ENCODE data around the gene HELLS. TPM values are rescaled to one million over a fixed set of nuclear protein-coding genes. Genes with fewer than 3 reads are reported as not detected.

Gene HELLS
- total RNA-seq, 2 donors from 2014 or later, result 17.9 to 81.1 TPM

DNA sequence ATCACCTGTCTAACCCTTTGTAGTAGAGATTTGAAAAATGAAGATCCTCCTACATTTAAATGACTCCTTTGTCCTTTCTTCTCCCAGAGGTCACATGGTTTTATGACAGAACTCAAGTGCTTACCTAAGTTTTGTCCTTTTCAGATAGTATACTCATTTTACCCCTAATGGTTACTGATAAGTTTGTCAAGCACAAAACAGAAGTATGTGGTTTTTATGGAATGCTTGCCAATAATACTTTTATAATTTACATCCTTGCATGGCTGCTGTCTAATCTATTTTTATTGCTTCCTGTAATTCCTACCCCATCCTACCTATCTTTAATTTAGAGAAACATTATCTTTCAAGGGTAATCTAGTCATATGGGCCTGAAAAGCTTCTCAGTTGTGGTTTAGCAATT, 37.5 kb downstream of the HELLS start:
- no peak for DNase-seq
- Histone ChIP-seq H3K4me1 (no peaks in the 10 kb centered on the region), H3K27ac (no peak overlapping the region), H3K9me3 (no peaks in the 10 kb centered on the region), H3K36me3 (no peaks in the 10 kb centered on the region), H3K27me3 (no peaks in the 10 kb centered on the region), H3K4me3 (no peak overlapping the region), H3K9ac (ENCODE audit: low read depth in 2 of 2, low read length in 2 of 2) (no peak overlapping the region)
- TF ChIP-seq, protein P1, sequence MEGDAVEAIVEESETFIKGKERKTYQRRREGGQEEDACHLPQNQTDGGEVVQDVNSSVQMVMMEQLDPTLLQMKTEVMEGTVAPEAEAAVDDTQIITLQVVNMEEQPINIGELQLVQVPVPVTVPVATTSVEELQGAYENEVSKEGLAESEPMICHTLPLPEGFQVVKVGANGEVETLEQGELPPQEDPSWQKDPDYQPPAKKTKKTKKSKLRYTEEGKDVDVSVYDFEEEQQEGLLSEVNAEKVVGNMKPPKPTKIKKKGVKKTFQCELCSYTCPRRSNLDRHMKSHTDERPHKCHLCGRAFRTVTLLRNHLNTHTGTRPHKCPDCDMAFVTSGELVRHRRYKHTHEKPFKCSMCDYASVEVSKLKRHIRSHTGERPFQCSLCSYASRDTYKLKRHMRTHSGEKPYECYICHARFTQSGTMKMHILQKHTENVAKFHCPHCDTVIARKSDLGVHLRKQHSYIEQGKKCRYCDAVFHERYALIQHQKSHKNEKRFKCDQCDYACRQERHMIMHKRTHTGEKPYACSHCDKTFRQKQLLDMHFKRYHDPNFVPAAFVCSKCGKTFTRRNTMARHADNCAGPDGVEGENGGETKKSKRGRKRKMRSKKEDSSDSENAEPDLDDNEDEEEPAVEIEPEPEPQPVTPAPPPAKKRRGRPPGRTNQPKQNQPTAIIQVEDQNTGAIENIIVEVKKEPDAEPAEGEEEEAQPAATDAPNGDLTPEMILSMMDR (IDR thresholded peaks at IDR 0.05), result no peak
- intact Hi-C loops (cut with DNase I), result no loop called here

DNA sequence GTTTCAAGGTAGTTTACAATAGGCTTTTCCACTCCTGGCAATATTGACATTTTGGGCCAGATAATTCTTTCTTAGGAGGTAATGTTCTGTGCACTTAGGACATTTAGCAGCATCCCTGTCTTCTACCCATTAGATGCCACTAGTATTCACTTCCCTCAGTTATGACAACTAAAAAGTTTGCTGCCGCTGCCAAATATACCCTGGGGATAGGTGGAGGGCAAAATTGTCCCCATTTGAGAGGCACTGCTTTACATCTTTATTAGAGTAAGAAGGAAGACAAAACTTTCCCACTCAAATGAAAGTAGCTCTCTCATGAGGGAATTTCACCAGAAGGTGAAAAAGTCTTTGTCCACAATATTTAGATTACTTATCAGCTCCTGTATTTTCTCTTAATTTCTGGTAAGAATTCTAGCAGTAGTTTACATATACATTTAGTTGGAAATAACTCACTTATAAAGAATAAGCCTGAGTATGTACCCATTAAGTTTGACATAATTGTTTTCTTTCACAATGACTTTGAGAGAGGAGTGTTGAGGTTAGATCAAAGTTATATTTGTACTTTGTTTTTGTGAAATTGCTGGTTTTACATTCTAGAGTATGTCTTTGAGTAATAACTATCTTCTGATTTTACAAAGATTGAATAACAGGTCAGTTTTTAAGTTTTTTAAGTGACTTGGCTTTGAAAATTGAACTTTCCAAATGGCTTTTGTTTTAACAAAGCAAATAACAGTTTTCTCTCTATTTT, 46.0 kb downstream of the HELLS start:
- no peak for DNase-seq
- Histone ChIP-seq H3K9me3 (no peaks in the 10 kb centered on the region), H3K27ac (no peak overlapping the region), H3K9ac (ENCODE audit: low read depth in 2 of 2, low read length in 2 of 2) (no peak overlapping the region), H3K4me1 (no peaks in the 10 kb centered on the region), H3K27me3 (no peaks in the 10 kb centered on the region), H3K36me3 (no peaks in the 10 kb centered on the region), H3K4me3 (no peak overlapping the region)
- TF ChIP-seq, protein P1 (IDR thresholded peaks at IDR 0.05), result no peak
- intact Hi-C loops (cut with DNase I), result no loop called here

- no peaks in the 10 kb centered on the region for H3K36me3 ChIP-seq
- no peaks in the 10 kb centered on the region for H3K9me3 ChIP-seq
- H3K4me1 ChIP-seq, result no peaks in the 10 kb centered on the region
- TF ChIP-seq, protein P1 (IDR thresholded peaks at IDR 0.05), result no peak
- no peak overlapping the region for H3K27ac ChIP-seq
- H3K4me3 ChIP-seq, result no peak overlapping the region
- no peak overlapping the region for H3K9ac ChIP-seq (ENCODE audit: low read depth in 2 of 2, low read length in 2 of 2)
- DNase-seq, result no peak
- intact Hi-C loops (cut with DNase I), result no loop called here
- no peaks in the 10 kb centered on the region for H3K27me3 ChIP-seq
Measured at GRCh38 chr10:94602729-94603515, 57.3 kb downstream of the HELLS start.

DNA sequence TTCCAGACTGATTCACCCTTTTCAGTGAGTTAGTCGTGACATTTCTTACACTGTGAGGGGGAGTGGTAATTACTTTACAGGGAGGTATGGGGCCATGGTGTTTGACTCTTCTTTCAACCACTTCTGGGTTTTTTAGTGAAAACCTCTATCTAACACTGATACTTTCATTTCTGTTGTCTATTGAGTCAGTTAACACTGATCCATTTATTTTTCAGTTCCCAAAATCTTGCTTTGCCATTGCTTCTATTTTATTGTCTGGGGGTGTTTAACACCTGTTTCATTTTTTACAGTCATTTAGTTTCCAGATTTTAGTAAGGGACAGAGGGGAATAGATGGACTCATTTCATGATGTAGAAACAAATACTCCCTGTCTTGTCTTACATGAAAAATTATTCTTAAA, 61.5 kb downstream of the HELLS start:
- Histone ChIP-seq H3K36me3 (no peaks in the 10 kb centered on the region), H3K4me1 (no peaks in the 10 kb centered on the region), H3K9ac (ENCODE audit: low read depth in 2 of 2, low read length in 2 of 2) (no peak overlapping the region), H3K9me3 (no peaks in the 10 kb centered on the region), H3K27me3 (no peaks in the 10 kb centered on the region), H3K4me3 (no peak overlapping the region), H3K27ac (no peak overlapping the region)
- no peak for DNase-seq
- intact Hi-C loops (cut with DNase I), result no loop called here
- TF ChIP-seq, protein P1 (IDR thresholded peaks at IDR 0.05), result no peak

GRCh38 chr10:94608559-94608958, 63.0 kb downstream of the HELLS start:
- TF ChIP-seq, protein P1 (IDR thresholded peaks at IDR 0.05), result no peak
- no peaks in the 10 kb centered on the region for H3K27me3 ChIP-seq
- no peak for DNase-seq
- H3K9me3 ChIP-seq, result no peaks in the 10 kb centered on the region
- H3K9ac ChIP-seq (ENCODE audit: low read depth in 2 of 2, low read length in 2 of 2), result no peak overlapping the region
- no peak overlapping the region for H3K4me3 ChIP-seq
- H3K4me1 ChIP-seq, result no peaks in the 10 kb centered on the region
- intact Hi-C loops (cut with DNase I), result no loop called here
- H3K27ac ChIP-seq, result no peak overlapping the region
- no peaks in the 10 kb centered on the region for H3K36me3 ChIP-seq
